ENCODE results near the gene CNST. TPM values are rescaled to one million over a fixed set of nuclear protein-coding genes. Genes with fewer than 3 reads are reported as not detected.

CNST gene
- total RNA-seq, 4 donors from 2014 or later: 20.2 to 26.2 (median 24.3) TPM

DNA sequence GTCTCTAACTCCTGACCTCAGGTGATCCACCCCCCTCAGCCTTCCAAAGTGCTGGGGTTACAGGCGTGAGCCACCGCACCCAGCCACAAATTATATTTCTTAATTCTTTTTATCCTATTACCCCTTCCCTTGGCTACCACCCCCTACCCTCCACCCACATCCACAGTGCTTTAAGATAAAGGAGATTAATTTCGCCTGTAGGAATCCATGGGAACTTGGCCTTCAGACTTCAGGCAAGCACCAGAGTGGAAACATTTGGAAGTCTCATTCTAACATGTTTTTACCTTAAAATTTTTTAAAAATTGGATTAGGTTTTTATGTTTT, 10.4 kb downstream of the CNST start:
- no peaks in the 10 kb centered on the region for H3K36me3 ChIP-seq
- H3K27me3 ChIP-seq: no peaks in the 10 kb centered on the region
- DNase-seq (ENCODE audit: low spot score in 2 of 2): no peak
- H3K9me3 ChIP-seq: no peaks in the 10 kb centered on the region
- H3K27ac ChIP-seq: no peak overlapping the region
- whole genome bisulfite sequencing: 89% methylated on average over 3 of the region's 3 CpGs
- TF ChIP-seq POLR2A (IDR thresholded peaks at IDR 0.05) (no peak), EP300 (IDR thresholded peaks at IDR 0.05) (no peak), POLR2AphosphoS5 (IDR thresholded peaks at IDR 0.05) (no peak), CTCF (IDR thresholded peaks at IDR 0.05) (no peak)
- no peak overlapping the region for H3K4me3 ChIP-seq
- H3K4me1 ChIP-seq: peaks cover 12% of the 10 kb centered on the region

DNA sequence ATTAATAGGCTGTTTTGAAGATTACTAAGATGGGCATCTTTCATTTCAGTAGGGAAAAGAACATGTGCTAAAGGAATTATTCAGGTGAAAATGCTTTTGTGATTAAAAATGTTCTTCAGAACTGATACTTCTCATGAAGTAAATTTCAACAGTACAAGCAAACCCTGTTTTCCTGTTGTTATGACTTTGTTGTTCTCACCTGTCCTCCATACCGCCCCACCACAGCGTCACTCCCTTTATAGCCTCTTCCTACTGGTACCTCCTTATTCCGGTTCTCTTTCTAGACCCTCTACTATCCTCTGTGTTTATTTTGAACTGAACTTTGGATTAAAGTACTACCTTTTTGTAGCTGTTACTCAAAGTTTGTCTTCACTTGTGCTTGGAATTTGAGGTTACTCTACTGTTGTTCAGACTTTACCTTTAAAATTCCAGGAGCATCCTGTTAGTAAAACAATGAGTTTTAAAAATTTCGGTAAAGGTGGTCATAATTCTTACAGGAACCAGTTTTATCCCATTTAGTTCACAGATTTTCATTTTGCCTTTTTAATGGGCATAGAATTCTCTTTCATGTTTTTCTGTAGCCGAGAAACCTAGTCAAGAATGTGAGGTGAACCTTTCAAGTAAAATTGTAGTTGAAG, 10.9 kb downstream of the CNST start:
- no peak for TF ChIP-seq POLR2A (IDR thresholded peaks at IDR 0.05)
- TF ChIP-seq POLR2AphosphoS5 (IDR thresholded peaks at IDR 0.05): no peak
- TF ChIP-seq CTCF (IDR thresholded peaks at IDR 0.05): no peak
- no peak for TF ChIP-seq EP300 (IDR thresholded peaks at IDR 0.05)
- Histone ChIP-seq H3K27me3 (no peaks in the 10 kb centered on the region), H3K36me3 (no peaks in the 10 kb centered on the region), H3K27ac (no peak overlapping the region), H3K9me3 (no peaks in the 10 kb centered on the region), H3K4me1 (peaks cover 12% of the 10 kb centered on the region), H3K4me3 (no peak overlapping the region)
- no peak for DNase-seq (ENCODE audit: low spot score in 2 of 2)
- 88% methylated on average over 5 of the region's 5 CpGs for WGBS

DNA sequence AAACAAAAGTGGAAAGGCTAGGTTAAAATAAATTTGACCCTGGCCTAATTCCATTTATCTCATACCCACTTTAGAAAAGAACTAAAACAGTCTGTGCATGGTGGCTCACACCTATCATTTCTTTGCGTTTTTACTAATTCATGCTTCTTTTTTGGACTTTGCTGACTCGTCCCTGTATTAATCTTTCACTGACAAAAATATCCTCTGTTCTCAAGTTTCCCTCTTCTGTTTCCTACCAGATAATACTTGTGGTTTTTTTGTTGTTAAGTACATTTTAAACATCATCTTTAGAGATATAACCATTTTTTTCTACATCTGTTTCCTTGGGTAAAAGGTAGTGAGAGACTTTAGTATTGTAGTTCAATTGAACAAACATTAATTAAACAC, 11.5 kb downstream of the CNST start:
- Histone ChIP-seq H3K27me3 (no peaks in the 10 kb centered on the region), H3K27ac (no peak overlapping the region), H3K4me3 (no peak overlapping the region), H3K4me1 (peaks cover 16% of the 10 kb centered on the region), H3K36me3 (no peaks in the 10 kb centered on the region), H3K9me3 (no peaks in the 10 kb centered on the region)
- 68% methylated on average over 2 of the region's 2 CpGs for WGBS
- TF ChIP-seq POLR2AphosphoS5 (IDR thresholded peaks at IDR 0.05): no peak
- TF ChIP-seq CTCF (IDR thresholded peaks at IDR 0.05): no peak
- no peak for TF ChIP-seq EP300 (IDR thresholded peaks at IDR 0.05)
- no peak for TF ChIP-seq POLR2A (IDR thresholded peaks at IDR 0.05)
- DNase-seq (ENCODE audit: low spot score in 2 of 2): no peak

GRCh38 chr1:246579818-246580217, 13.6 kb downstream of the CNST start:
- TF ChIP-seq CTCF (IDR thresholded peaks at IDR 0.05): no peak
- H3K27me3 ChIP-seq: no peaks in the 10 kb centered on the region
- peaks cover 36% of the 10 kb centered on the region for H3K4me1 ChIP-seq
- no peak overlapping the region for H3K4me3 ChIP-seq
- no peaks in the 10 kb centered on the region for H3K36me3 ChIP-seq
- no peak for DNase-seq (ENCODE audit: low spot score in 2 of 2)
- peak overlapping the region; percentile 57 for H3K27ac ChIP-seq
- 38% methylated on average over 3 of the region's 3 CpGs for WGBS
- no peaks in the 10 kb centered on the region for H3K9me3 ChIP-seq

- no peak for TF ChIP-seq POLR2AphosphoS5 (IDR thresholded peaks at IDR 0.05)
- TF ChIP-seq POLR2A (IDR thresholded peaks at IDR 0.05): no peak
- no peak for TF ChIP-seq CTCF (IDR thresholded peaks at IDR 0.05)
- TF ChIP-seq EP300 (IDR thresholded peaks at IDR 0.05): no peak
- peaks cover 39% of the 10 kb centered on the region for H3K4me1 ChIP-seq
- no peaks in the 10 kb centered on the region for H3K9me3 ChIP-seq
- no peaks in the 10 kb centered on the region for H3K27me3 ChIP-seq
- H3K27ac ChIP-seq: peak overlapping the region; percentile 27
- no peak for DNase-seq (ENCODE audit: low spot score in 2 of 2)
- no peak overlapping the region for H3K4me3 ChIP-seq
- 91% methylated on average over 15 of the region's 15 CpGs for WGBS
- H3K36me3 ChIP-seq: no peaks in the 10 kb centered on the region
Observed at GRCh38 chr1:246580497-246581370, 14.5 kb downstream of the CNST start.

Measured in suprapubic skin (tissue), 4 donors.